GM19193 (cell line): Measurements from ENCODE around the gene DCAKD.

Experiments used
- POLR2A ChIP-seq: IDR thresholded peaks from 4 replicates; pipeline ENCODE4 v1.6.1; 2011; ENCODE audit not compliant: insufficient read depth, insufficient read length; ENCODE audit errors: extremely low read depth

The DCAKD gene

GRCh38 chr17:45006927-45007461, 44.4 kb downstream of the DCAKD start:
- no peak for TF ChIP-seq POLR2A

- no peak for TF ChIP-seq POLR2A
Measured at GRCh38 chr17:45005700-45006099, 45.7 kb downstream of the DCAKD start.

GRCh38 chr17:45004388-45004787, 47.0 kb downstream of the DCAKD start:
- TF ChIP-seq POLR2A, result no peak

- TF ChIP-seq POLR2A, result no peak
Measured at GRCh38 chr17:45003877-45004276, 47.6 kb downstream of the DCAKD start.

GRCh38 chr17:45001310-45001709, 50.1 kb downstream of the DCAKD start:
- TF ChIP-seq POLR2A, result no peak

GRCh38 chr17:44999433-44999832, 52.0 kb downstream of the DCAKD start:
- no peak for TF ChIP-seq POLR2A

- no peak for TF ChIP-seq POLR2A
Measured at GRCh38 chr17:44998646-44999045, 52.8 kb downstream of the DCAKD start.

GRCh38 chr17:44997733-44998520, 53.5 kb downstream of the DCAKD start:
- TF ChIP-seq POLR2A, result no peak

GRCh38 chr17:44996304-44996703, 55.1 kb downstream of the DCAKD start:
- TF ChIP-seq POLR2A, result no peak

GRCh38 chr17:44995436-44996001, 55.9 kb downstream of the DCAKD start:
- TF ChIP-seq POLR2A, result no peak

GRCh38 chr17:44992242-44992939, 59.0 kb downstream of the DCAKD start:
- TF ChIP-seq POLR2A, result no peak

- no peak for TF ChIP-seq POLR2A
Measured at GRCh38 chr17:44990994-44991393, 60.4 kb downstream of the DCAKD start.

- no peak for TF ChIP-seq POLR2A
Measured at GRCh38 chr17:44989552-44990138, 61.8 kb downstream of the DCAKD start.

- TF ChIP-seq POLR2A, result no peak
Measured at GRCh38 chr17:44988044-44988942, 63.1 kb downstream of the DCAKD start.
